GM12878 (cell line): ENCODE data around the gene HSPA1B. TPM values are rescaled to one million over a fixed set of nuclear protein-coding genes. Genes with fewer than 3 reads are reported as not detected.

Experiments
- ATAC-seq: fragments of 200-7000 bp; cut with Tn5 transposase; 3 replicates; pipeline ENCODE4 v1.9.1; 2020; ENCODE audit warnings: mild to moderate bottlenecking, moderate library complexity
- BruUV-seq: library from RNA; stranded (reverse); fragments of 400-500 nt; replicated peaks from 2 replicates; lab custom pipeline; 2021; lab: Mats Ljungman, UMichigan
- CTCF ChIA-PET: fragments of 300-600 bp; sonication (Branson Sonifier 250); formaldehyde crosslinking; extraction: SDS; loops from one replicate; lab custom pipeline; 2021; ENCODE audit warnings: inconsistent platforms; lab: Yijun Ruan, JAX
- POLR2A ChIA-PET: fragments of 350-600 bp; formaldehyde crosslinking; extraction: SDS; loops from one replicate; lab custom pipeline; 2021; ENCODE audit warnings: inconsistent platforms; lab: Charles Lee
- RAD21 ChIA-PET: fragments of 300-600 bp; sonication (Branson Sonifier 250); formaldehyde crosslinking; loops from one replicate; lab custom pipeline; 2023; ENCODE audit warnings: antibody characterized with exemption; ENCODE audit not compliant: unreplicated experiment; lab: Charles Lee
- SMC1A ChIA-PET: fragments of 300-600 bp; sonication (Branson Sonifier 250); formaldehyde crosslinking; loops from one replicate; lab custom pipeline; 2023; ENCODE audit not compliant: unreplicated experiment, uncharacterized antibody; lab: Charles Lee
- DNase-seq: peaks from one replicate; pipeline ENCODE4 v3.0.0-alpha.2; 2011; ENCODE audit warnings: low read depth, low spot score
- FAIRE-seq: peaks from 3 replicates; lab custom pipeline; 2011; peaks lifted over from hg19 to GRCh38; lab: Jason Lieb, UNC
- H2AFZ ChIP-seq: 2 replicates; pipeline ENCODE4 v1.6.0; 2011; ENCODE audit warnings: low read depth, low read length, control low read depth; ENCODE audit not compliant: control insufficient read depth
- H3K27ac ChIP-seq: 2 replicates; pipeline ENCODE4 v1.5.1; 2011; ENCODE audit warnings: control low read depth; ENCODE audit not compliant: control insufficient read depth, insufficient read depth
- H3K27me3 ChIP-seq, 2 experiments: replicated peaks in 1 of 2; 2 replicates each; pipeline versions ENCODE4 v1.6.0 to v1.6.1; 2011; ENCODE audit warnings: low read length in 1 of 2; ENCODE audit not compliant: control insufficient read depth in 2 of 2, insufficient read depth in 2 of 2
- H3K36me3 ChIP-seq, 2 experiments: 2 replicates each; pipeline ENCODE4 v1.5.1; 2011; ENCODE audit warnings: low read length in 1 of 2; ENCODE audit not compliant: control insufficient read depth in 2 of 2, insufficient read depth in 2 of 2
- H3K4me1 ChIP-seq: 2 replicates; pipeline ENCODE4 v1.6.1; 2011; ENCODE audit warnings: mild to moderate bottlenecking, low read length, moderate library complexity, mixed read lengths; ENCODE audit not compliant: control insufficient read depth, insufficient read depth
- H3K4me2 ChIP-seq: 2 replicates; pipeline ENCODE4 v1.6.0; 2011; ENCODE audit warnings: control low read depth; ENCODE audit not compliant: control insufficient read depth, insufficient read depth
- H3K4me3 ChIP-seq: fragments of 200-600 bp; sonication (generic); 2 replicates; pipeline ENCODE4 v1.5.1; 2016
- H3K79me2 ChIP-seq: 2 replicates; pipeline ENCODE4 v1.6.0; 2011; ENCODE audit warnings: low read length; ENCODE audit not compliant: control insufficient read depth, insufficient read depth
- H3K9ac ChIP-seq: 2 replicates; pipeline ENCODE4 v1.8.0; 2011; ENCODE audit warnings: low read length, control low read depth, mixed read lengths; ENCODE audit not compliant: control insufficient read depth, insufficient read depth
- H3K9me3 ChIP-seq: replicated peaks from 3 replicates; pipeline ENCODE4 v1.5.1; 2011; ENCODE audit warnings: mild to moderate bottlenecking, low read length; ENCODE audit not compliant: control insufficient read depth, insufficient read depth
- H4K20me1 ChIP-seq: 2 replicates; pipeline ENCODE4 v1.6.0; 2011; ENCODE audit not compliant: control insufficient read depth, insufficient read depth
- ATF7 ChIP-seq: fragments of 450-650 bp; IDR thresholded peaks from 2 replicates; pipeline ENCODE4 v1.6.1; 2016; ENCODE audit warnings: low read depth, mild to moderate bottlenecking
- HDAC2 ChIP-seq: fragments of 200-600 bp; sonication (generic); IDR thresholded peaks from 2 replicates; pipeline ENCODE4 v1.6.1; 2017
- IRF4 ChIP-seq: IDR thresholded peaks from 2 replicates; pipeline ENCODE4 v1.6.1; 2011; ENCODE audit warnings: low read depth, low read length
- JUND ChIP-seq: IDR thresholded peaks from 2 replicates; pipeline ENCODE4 v1.6.1; 2012; ENCODE audit warnings: low read depth, mild to moderate bottlenecking, low read length, improper control_type of control experiment, moderate library complexity
- MTA2 ChIP-seq: fragments of 450-650 bp; IDR thresholded peaks from 2 replicates; pipeline ENCODE4 v1.6.1; 2016; ENCODE audit warnings: low read depth, mild to moderate bottlenecking, moderate library complexity
- POLR2AphosphoS2 ChIP-seq: IDR thresholded peaks from 2 replicates; pipeline ENCODE4 v1.6.1; 2011; ENCODE audit warnings: low read depth, mild to moderate bottlenecking, low read length, improper control_type of control experiment, moderate library complexity
- POLR2AphosphoS5 ChIP-seq: IDR thresholded peaks from 2 replicates; pipeline ENCODE4 v1.6.1; 2011; ENCODE audit warnings: mild to moderate bottlenecking, low read length, inconsistent platforms
- RCOR1 ChIP-seq: conservative IDR thresholded peaks from 2 replicates; pipeline ENCODE4 v1.6.1; 2012; ENCODE audit warnings: low read depth, low read length, improper control_type of control experiment
- SMARCA5 ChIP-seq: fragments of 450-650 bp; IDR thresholded peaks from 2 replicates; pipeline ENCODE4 v1.6.1; 2017; ENCODE audit warnings: mild to moderate bottlenecking
- SREBF1 ChIP-seq: IDR thresholded peaks from 2 replicates; pipeline ENCODE4 v1.6.1; 2012; ENCODE audit warnings: mild to moderate bottlenecking, low read length
- STAT3 ChIP-seq: IDR thresholded peaks from 2 replicates; pipeline ENCODE4 v1.6.1; 2011; ENCODE audit warnings: low read depth, low read length, improper control_type of control experiment
- WRNIP1 ChIP-seq: IDR thresholded peaks from 2 replicates; pipeline ENCODE4 v1.6.1; 2011; ENCODE audit warnings: low read depth, low read length, improper control_type of control experiment, borderline replicate concordance
- WGBS: methylation state at CpG from one replicate; pipeline ENCODE4 v1.1.6; 2016; ENCODE audit warnings: low lambda C conversion rate; ENCODE audit not compliant: insufficient replicate concordance, insufficient coverage; ENCODE audit errors: missing lambda C conversion rate; 5-methylcytosine and 5-hydroxymethylcytosine counted together
- in situ Hi-C: fragments of 300-500 bp; cut with MboI; formaldehyde crosslinking; loops from 9 replicates; pipeline ENCODE4 v1.14.3; 2018; ENCODE audit warnings: mixed read lengths
- intact Hi-C: fragments of 100-400 bp; cut with micrococcal nuclease; formaldehyde crosslinking; loops from one replicate; pipeline ENCODE4 v1.14.2; 2022; ENCODE audit not compliant: unreplicated experiment
- polyA plus RNA-seq, 11 experiments: library from polyadenylated mRNA; depleted of rRNA in 4 of 11; unstranded in 6 of 11; stranded (reverse) in 5 of 11; fragments of >200 nt; fragmentation: Nextera tagmentation in 4 of 11; fragmentation: Illumina TruSeq in 1 of 11; extraction: Ambion mirVana in 4 of 11; extraction: Trizol in 1 of 11; gene quantifications; 1 replicate in 1 of 11; 2 replicates in 10 of 11; pipeline versions ENCODE4 v1.2.1 to v1.2.3, GENCODE V29; 2011 to 2016; ENCODE audit warnings: inconsistent platforms in 2 of 11, missing spikeins in 2 of 11, low read depth in 1 of 11
- total RNA-seq, 4 experiments: library from RNA; depleted of rRNA in 3 of 4; stranded (reverse); fragments of >200 nt in 3 of 4; fragmentation: Illumina TruSeq in 1 of 4; extraction: Trizol in 1 of 4; gene quantifications; 2 replicates each; pipeline versions ENCODE4 v1.2.1 to v1.2.3, GENCODE V29; 2013 to 2021
- TF ChIP-seq, protein P1 (sequence below): IDR thresholded peaks from 2 replicates; pipeline ENCODE4 v1.6.1; 2012; ENCODE audit warnings: low read length, inconsistent platforms
- TF ChIP-seq, protein P2 (sequence below): fragments of 450-650 bp; IDR thresholded peaks from 2 replicates; pipeline ENCODE4 v1.6.1; 2016; ENCODE audit warnings: mild to moderate bottlenecking
- TF ChIP-seq, protein P3 (sequence below): fragments of 450-650 bp; IDR thresholded peaks from 2 replicates; pipeline ENCODE4 v1.6.1; 2017; ENCODE audit warnings: low read depth, mild to moderate bottlenecking, moderate library complexity
- TF ChIP-seq, protein P4 (sequence below): fragments of 450-650 bp; IDR thresholded peaks from 2 replicates; pipeline ENCODE4 v1.6.1; 2014; ENCODE audit warnings: mild to moderate bottlenecking
- TF ChIP-seq, protein P5 (sequence below): IDR thresholded peaks from 2 replicates; pipeline ENCODE4 v1.6.1; 2012; ENCODE audit warnings: low read depth, low read length, improper control_type of control experiment

The HSPA1B gene
- total and polyA plus RNA-seq, 10 of the 15 experiments (the other 5 are each of a cell fraction or from before 2014, with no cell fraction given) = 0.11 to 40.5 (median 12.8) TPM

DNA sequence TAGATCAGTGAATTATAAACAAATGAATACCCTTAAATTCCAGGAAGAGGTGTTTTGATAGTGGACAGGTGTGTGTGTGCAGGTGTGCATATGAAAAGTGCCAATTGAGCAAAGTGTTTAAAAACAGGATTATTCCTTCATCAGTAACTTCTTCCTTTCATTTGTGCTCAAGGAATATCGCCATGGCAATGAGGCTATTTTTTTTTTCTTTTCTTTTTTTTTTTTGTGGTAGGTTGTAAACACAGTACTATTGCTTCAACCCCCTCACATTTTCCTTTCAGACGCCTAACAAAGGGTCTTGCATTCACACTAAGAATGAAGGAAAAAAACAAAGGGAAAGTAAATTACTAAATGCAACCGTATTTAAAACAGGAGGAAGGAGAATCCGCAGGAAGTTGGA, 2.0 kb upstream of the HSPA1B start:
- no peak overlapping the region for H3K9ac ChIP-seq

More for the DNA sequence above, 2.0 kb upstream of the HSPA1B start:
- CTCF ChIA-PET = interaction anchor here (0.6 to 2.6 kb wide), 3 partner anchors 13 to 86 kb away, joined by 4 to 13 read pairs (median 5); partner anchors contain the start of gene MSH5
- Histone ChIP-seq H2AFZ (no peak overlapping the region), H3K27ac (no peak overlapping the region; the same call in 1 of the 2 replicates)
- no peak for ATAC-seq
- TF ChIP-seq STAT3 (no peak), WRNIP1 (no peak), SREBF1 (no peak), POLR2AphosphoS5 (no peak), RCOR1 (no peak), MTA2 (no peak), SMARCA5 (no peak), JUND (no peak), POLR2AphosphoS2 (no peak), IRF4 (no peak), ATF7 (no peak), HDAC2 (no peak)
- TF ChIP-seq, protein P1, sequence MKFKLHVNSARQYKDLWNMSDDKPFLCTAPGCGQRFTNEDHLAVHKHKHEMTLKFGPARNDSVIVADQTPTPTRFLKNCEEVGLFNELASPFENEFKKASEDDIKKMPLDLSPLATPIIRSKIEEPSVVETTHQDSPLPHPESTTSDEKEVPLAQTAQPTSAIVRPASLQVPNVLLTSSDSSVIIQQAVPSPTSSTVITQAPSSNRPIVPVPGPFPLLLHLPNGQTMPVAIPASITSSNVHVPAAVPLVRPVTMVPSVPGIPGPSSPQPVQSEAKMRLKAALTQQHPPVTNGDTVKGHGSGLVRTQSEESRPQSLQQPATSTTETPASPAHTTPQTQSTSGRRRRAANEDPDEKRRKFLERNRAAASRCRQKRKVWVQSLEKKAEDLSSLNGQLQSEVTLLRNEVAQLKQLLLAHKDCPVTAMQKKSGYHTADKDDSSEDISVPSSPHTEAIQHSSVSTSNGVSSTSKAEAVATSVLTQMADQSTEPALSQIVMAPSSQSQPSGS = no peak
- TF ChIP-seq, protein P2, sequence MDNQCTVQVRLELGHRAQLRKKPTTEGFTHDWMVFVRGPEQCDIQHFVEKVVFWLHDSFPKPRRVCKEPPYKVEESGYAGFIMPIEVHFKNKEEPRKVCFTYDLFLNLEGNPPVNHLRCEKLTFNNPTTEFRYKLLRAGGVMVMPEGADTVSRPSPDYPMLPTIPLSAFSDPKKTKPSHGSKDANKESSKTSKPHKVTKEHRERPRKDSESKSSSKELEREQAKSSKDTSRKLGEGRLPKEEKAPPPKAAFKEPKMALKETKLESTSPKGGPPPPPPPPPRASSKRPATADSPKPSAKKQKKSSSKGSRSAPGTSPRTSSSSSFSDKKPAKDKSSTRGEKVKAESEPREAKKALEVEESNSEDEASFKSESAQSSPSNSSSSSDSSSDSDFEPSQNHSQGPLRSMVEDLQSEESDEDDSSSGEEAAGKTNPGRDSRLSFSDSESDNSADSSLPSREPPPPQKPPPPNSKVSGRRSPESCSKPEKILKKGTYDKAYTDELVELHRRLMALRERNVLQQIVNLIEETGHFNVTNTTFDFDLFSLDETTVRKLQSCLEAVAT = no peak
- TF ChIP-seq, protein P3, sequence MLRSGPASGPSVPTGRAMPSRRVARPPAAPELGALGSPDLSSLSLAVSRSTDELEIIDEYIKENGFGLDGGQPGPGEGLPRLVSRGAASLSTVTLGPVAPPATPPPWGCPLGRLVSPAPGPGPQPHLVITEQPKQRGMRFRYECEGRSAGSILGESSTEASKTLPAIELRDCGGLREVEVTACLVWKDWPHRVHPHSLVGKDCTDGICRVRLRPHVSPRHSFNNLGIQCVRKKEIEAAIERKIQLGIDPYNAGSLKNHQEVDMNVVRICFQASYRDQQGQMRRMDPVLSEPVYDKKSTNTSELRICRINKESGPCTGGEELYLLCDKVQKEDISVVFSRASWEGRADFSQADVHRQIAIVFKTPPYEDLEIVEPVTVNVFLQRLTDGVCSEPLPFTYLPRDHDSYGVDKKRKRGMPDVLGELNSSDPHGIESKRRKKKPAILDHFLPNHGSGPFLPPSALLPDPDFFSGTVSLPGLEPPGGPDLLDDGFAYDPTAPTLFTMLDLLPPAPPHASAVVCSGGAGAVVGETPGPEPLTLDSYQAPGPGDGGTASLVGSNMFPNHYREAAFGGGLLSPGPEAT = no peak
- TF ChIP-seq, protein P4, sequence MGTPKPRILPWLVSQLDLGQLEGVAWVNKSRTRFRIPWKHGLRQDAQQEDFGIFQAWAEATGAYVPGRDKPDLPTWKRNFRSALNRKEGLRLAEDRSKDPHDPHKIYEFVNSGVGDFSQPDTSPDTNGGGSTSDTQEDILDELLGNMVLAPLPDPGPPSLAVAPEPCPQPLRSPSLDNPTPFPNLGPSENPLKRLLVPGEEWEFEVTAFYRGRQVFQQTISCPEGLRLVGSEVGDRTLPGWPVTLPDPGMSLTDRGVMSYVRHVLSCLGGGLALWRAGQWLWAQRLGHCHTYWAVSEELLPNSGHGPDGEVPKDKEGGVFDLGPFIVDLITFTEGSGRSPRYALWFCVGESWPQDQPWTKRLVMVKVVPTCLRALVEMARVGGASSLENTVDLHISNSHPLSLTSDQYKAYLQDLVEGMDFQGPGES = no peak
- TF ChIP-seq, protein P5, sequence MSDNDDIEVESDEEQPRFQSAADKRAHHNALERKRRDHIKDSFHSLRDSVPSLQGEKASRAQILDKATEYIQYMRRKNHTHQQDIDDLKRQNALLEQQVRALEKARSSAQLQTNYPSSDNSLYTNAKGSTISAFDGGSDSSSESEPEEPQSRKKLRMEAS = no peak
- TF ChIP-seq, all 136 proteins: peak for 0
- Histone ChIP-seq H3K4me2 (no peak overlapping the region), H3K79me2 (peaks cover 17% of the 10 kb centered on the region), H3K27me3 (no peaks in the 10 kb centered on the region), H3K4me3 (0 out of 2 replicates have a peak overlapping the region, but pooled peaks have one; percentile 6), H3K36me3 (no peaks in the 10 kb centered on the region), H3K9me3 (no peaks in the 10 kb centered on the region), H4K20me1 (no peaks in the 10 kb centered on the region), H3K4me1 (peaks cover 10% of the 10 kb centered on the region)
- DNase-seq (no peak), FAIRE-seq (no peak)
- SMC1A ChIA-PET = interaction anchor here (1.7 to 2.8 kb wide), 3 partner anchors 12 to 88 kb away, joined by 6 to 22 read pairs (median 12); partner anchors contain the start of gene LSM2
- BruUV-seq = no TSS peak
- intact Hi-C loops = loop anchor here (10.0 kb wide), 1 partner anchor 51 kb away; the partner anchor contains the start of gene VWA7
- POLR2A ChIA-PET = interaction anchor here (0.6 to 11.3 kb wide), 6 partner anchors 12 to 278 kb away, joined by 3 to 158 read pairs (median 32); partner anchors contain the start of genes CLIC1, HSPA1A, HSPA1L and LSM2
- RAD21 ChIA-PET = interaction anchor here (0.7 to 1.3 kb wide), 4 partner anchors 30 to 265 kb away, joined by 3 to 5 read pairs (median 3); partner anchors contain the start of genes NEU1 and VARS1
- WGBS = 100% methylated on average over 4 of the region's 4 CpGs
- in situ Hi-C loops = no loop called here
